ENCODE data around the gene JPH4. TPM values are rescaled to one million over a fixed set of nuclear protein-coding genes. Genes with fewer than 3 reads are reported as not detected.

JPH4 gene
- total RNA-seq, 2 experiments from 2014 or later = not detected

DNA sequence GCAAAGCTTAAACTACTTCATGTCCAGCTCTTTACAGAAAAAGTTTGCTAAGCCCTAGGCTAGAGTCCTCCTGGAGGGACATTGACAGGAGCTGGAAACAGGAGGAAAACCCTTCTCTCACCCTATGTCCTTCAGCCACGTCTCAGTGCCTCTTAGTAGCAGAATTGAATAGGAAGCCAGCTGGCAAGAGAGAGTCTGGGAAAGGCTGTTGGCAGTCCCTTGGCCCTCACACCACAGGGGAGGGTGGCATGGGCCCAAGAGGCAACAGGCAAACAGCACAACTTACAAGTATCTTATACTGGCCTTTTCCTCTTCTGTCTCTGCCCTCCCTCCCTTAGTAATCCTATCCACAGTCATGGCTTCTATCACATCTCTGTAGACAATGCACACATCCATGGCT, 29.9 kb upstream of the JPH4 start:
- no peak overlapping the region for H3K4me3 ChIP-seq (ENCODE audit: low read depth, low read length, poor library complexity, severe bottlenecking)
- H3K9me3 ChIP-seq (ENCODE audit: low read length) = no peaks in the 10 kb centered on the region
- no TSS peak for BruUV-seq (replicated peaks)
- no peaks in the 10 kb centered on the region for H4K20me1 ChIP-seq (ENCODE audit: insufficient read depth, low read length)
- CTCF ChIA-PET (ENCODE audit: unreplicated experiment) = no interaction called here
- H3K36me3 ChIP-seq (ENCODE audit: insufficient read depth, low read length) = no peaks in the 10 kb centered on the region
- H3K27ac ChIP-seq (ENCODE audit: low read depth, low read length, poor library complexity, severe bottlenecking) = no peak overlapping the region
- no peak for TF ChIP-seq CTCF (conservative IDR thresholded peaks at IDR 0.05; ENCODE audit: low read length)
- no peak for TF ChIP-seq EZH2phosphoT487 (IDR thresholded peaks at IDR 0.05; ENCODE audit: borderline replicate concordance, low read depth, low read length)
- no peak overlapping the region for H2AFZ ChIP-seq (ENCODE audit: low read length)
- no peak overlapping the region for H3K4me2 ChIP-seq (ENCODE audit: low read length)
- POLR2A ChIA-PET = no interaction called here
- intact Hi-C loops (cut with micrococcal nuclease; ENCODE audit: unreplicated experiment) = no loop called here
- no peaks in the 10 kb centered on the region for H3K4me1 ChIP-seq (ENCODE audit: insufficient read depth, low read length, poor library complexity, severe bottlenecking)
- H3K79me2 ChIP-seq (ENCODE audit: insufficient read depth, low read depth, low read length) = no peaks in the 10 kb centered on the region
- DNase-seq (ENCODE audit: low spot score) = no peak
- no peaks in the 10 kb centered on the region for H3K9me2 ChIP-seq (ENCODE audit: insufficient read depth, low read length)

GRCh38 chr14:23605931-23606585, 27.5 kb upstream of the JPH4 start:
- no peak for TF ChIP-seq EZH2phosphoT487 (IDR thresholded peaks at IDR 0.05; ENCODE audit: borderline replicate concordance, low read depth, low read length)
- no peak for TF ChIP-seq CTCF (conservative IDR thresholded peaks at IDR 0.05; ENCODE audit: low read length)
- POLR2A ChIA-PET = no interaction called here
- H3K4me3 ChIP-seq (ENCODE audit: low read depth, low read length, poor library complexity, severe bottlenecking) = no peak overlapping the region
- H3K4me2 ChIP-seq (ENCODE audit: low read length) = no peak overlapping the region
- no TSS peak for BruUV-seq (replicated peaks)
- H2AFZ ChIP-seq (ENCODE audit: low read length) = no peak overlapping the region
- H3K36me3 ChIP-seq (ENCODE audit: insufficient read depth, low read length) = no peaks in the 10 kb centered on the region
- no peaks in the 10 kb centered on the region for H3K9me3 ChIP-seq (ENCODE audit: low read length)
- no peaks in the 10 kb centered on the region for H3K4me1 ChIP-seq (ENCODE audit: insufficient read depth, low read length, poor library complexity, severe bottlenecking)
- no peak for DNase-seq (ENCODE audit: low spot score)
- CTCF ChIA-PET (ENCODE audit: unreplicated experiment) = interaction anchor here (0.5 kb wide), 1 partner anchor 221 kb away, joined by 3 read pairs; no protein-coding TSS in a partner anchor
- no peaks in the 10 kb centered on the region for H3K9me2 ChIP-seq (ENCODE audit: insufficient read depth, low read length)
- no peaks in the 10 kb centered on the region for H3K79me2 ChIP-seq (ENCODE audit: insufficient read depth, low read depth, low read length)
- no peak overlapping the region for H3K27ac ChIP-seq (ENCODE audit: low read depth, low read length, poor library complexity, severe bottlenecking)
- no peaks in the 10 kb centered on the region for H4K20me1 ChIP-seq (ENCODE audit: insufficient read depth, low read length)
- intact Hi-C loops (cut with micrococcal nuclease; ENCODE audit: unreplicated experiment) = no loop called here

DNA sequence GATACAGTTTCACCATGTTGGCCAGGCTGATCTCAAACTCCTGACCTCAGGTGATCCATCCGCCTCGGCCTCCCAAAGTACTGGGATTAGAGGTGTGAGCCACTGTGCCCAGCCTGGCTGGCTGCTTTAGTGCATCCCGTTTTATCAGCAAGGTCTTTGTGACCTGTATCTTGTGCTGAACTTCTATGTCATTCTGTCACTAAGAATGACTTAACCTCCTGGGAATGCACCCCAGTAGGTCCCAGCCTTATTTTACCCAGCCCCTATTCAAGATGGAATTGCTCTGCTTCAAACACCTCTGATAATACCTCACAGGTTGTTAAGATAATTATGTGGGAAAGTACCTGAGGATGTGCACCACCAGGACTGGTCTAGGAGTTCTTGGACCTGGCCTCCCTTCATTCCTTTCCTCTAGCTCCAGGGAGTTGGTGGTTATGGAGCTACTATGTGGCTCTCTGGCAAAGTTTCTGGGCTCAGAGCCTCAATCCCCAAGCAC, 26.1 kb upstream of the JPH4 start:
- ChIA-PET CTCF (ENCODE audit: unreplicated experiment) (no interaction called here), POLR2A (no interaction called here)
- BruUV-seq (replicated peaks) = no TSS peak
- TF ChIP-seq CTCF (conservative IDR thresholded peaks at IDR 0.05; ENCODE audit: low read length) (no peak), EZH2phosphoT487 (IDR thresholded peaks at IDR 0.05; ENCODE audit: borderline replicate concordance, low read depth, low read length) (no peak)
- DNase-seq (ENCODE audit: low spot score) = no peak
- Histone ChIP-seq H3K4me1 (ENCODE audit: insufficient read depth, low read length, poor library complexity, severe bottlenecking) (no peaks in the 10 kb centered on the region), H3K36me3 (ENCODE audit: insufficient read depth, low read length) (no peaks in the 10 kb centered on the region), H4K20me1 (ENCODE audit: insufficient read depth, low read length) (no peaks in the 10 kb centered on the region), H3K79me2 (ENCODE audit: insufficient read depth, low read depth, low read length) (no peaks in the 10 kb centered on the region), H3K9me2 (ENCODE audit: insufficient read depth, low read length) (no peaks in the 10 kb centered on the region), H3K4me2 (ENCODE audit: low read length) (no peak overlapping the region), H3K9me3 (ENCODE audit: low read length) (no peaks in the 10 kb centered on the region), H3K4me3 (ENCODE audit: low read depth, low read length, poor library complexity, severe bottlenecking) (no peak overlapping the region), H3K27ac (ENCODE audit: low read depth, low read length, poor library complexity, severe bottlenecking) (no peak overlapping the region), H2AFZ (ENCODE audit: low read length) (no peak overlapping the region)
- intact Hi-C loops (cut with micrococcal nuclease; ENCODE audit: unreplicated experiment) = no loop called here

All from OCI-LY7 (cell line).